Fibroblast of peridontal ligament (primary cell): ENCODE results near the gene GNA15.

ENCODE experiments used
- DNase-seq: peaks from one replicate; pipeline ENCODE4 v3.0.0-alpha.2; 2010; ENCODE audit errors: extremely low read depth

GNA15 gene

GRCh38 chr19:3208317-3209207 is 72.7 kb downstream of the GNA15 start:
- DNase-seq: no peak

GRCh38 chr19:3210347-3211017 is 74.6 kb downstream of the GNA15 start:
- peak; percentile 5 for DNase-seq

- DNase-seq: no peak
Measured at GRCh38 chr19:3211191-3211590, 75.4 kb downstream of the GNA15 start.

- DNase-seq: no peak
Measured at GRCh38 chr19:3213159-3213558, 77.3 kb downstream of the GNA15 start.
